GM10248 (cell line): Measurements from ENCODE around the gene DYNC1H1.
"Not testable (repeated sequence)": the region's sequence is repeated elsewhere in the genome, so short reads cannot be mapped to it uniquely, and the experiment has no call there.

Source experiments
- CTCF ChIA-PET: fragments of 300-600 bp; sonication (Branson Sonifier 250); formaldehyde crosslinking; extraction: SDS; loops from one replicate; lab custom pipeline; 2021; ENCODE audit warnings: antibody characterized with exemption; lab: Yijun Ruan, JAX
- POLR2A ChIA-PET: fragments of 350-650 bp; sonication (Branson Sonifier 250); formaldehyde crosslinking; extraction: SDS; loops from one replicate; lab custom pipeline; 2020; ENCODE audit warnings: antibody characterized with exemption; lab: Yijun Ruan, JAX
- DNase-seq: peaks from one replicate; pipeline ENCODE4 v3.0.0; 2012; ENCODE audit errors: extremely low spot score
- CTCF ChIP-seq: IDR thresholded peaks from 2 replicates; pipeline ENCODE4 v1.5.1; 2012; ENCODE audit warnings: mild to moderate bottlenecking, low read depth; ENCODE audit errors: extremely low read depth, missing control alignments, control extremely low read depth

The DYNC1H1 gene

GRCh38 chr14:102078831-102079699 is 114.7 kb downstream of the DYNC1H1 start:
- CTCF ChIA-PET: interaction anchor here (1.0 to 1.1 kb wide), 2 partner anchors 17 to 236 kb away, joined by 3 to 4 read pairs; no protein-coding TSS in a partner anchor
- no peak for TF ChIP-seq CTCF
- no peak for DNase-seq
- POLR2A ChIA-PET: interaction anchor here (0.5 to 1.0 kb wide), 7 partner anchors 9 to 274 kb away, joined by 3 to 5 read pairs (median 3); no protein-coding TSS in a partner anchor

- no peak for TF ChIP-seq CTCF
- ChIA-PET POLR2A (interaction anchor here (0.6 kb wide), 1 partner anchor 12 kb away, joined by 4 read pairs; no protein-coding TSS in a partner anchor), CTCF (interaction anchor here (1.0 kb wide), 1 partner anchor 235 kb away, joined by 3 read pairs; no protein-coding TSS in a partner anchor)
- DNase-seq: no peak
These were observed 115.3 kb downstream of the DYNC1H1 start for GRCh38 chr14:102079700-102079979.

- no peak for TF ChIP-seq CTCF
- CTCF ChIA-PET: no interaction called here
- POLR2A ChIA-PET: no interaction called here
- DNase-seq: no peak
These were observed 116.1 kb downstream of the DYNC1H1 start for GRCh38 chr14:102080183-102081080.

- CTCF ChIA-PET: no interaction called here
- POLR2A ChIA-PET: no interaction called here
- DNase-seq: no peak
- no peak for TF ChIP-seq CTCF
These were observed 117.1 kb downstream of the DYNC1H1 start for GRCh38 chr14:102081231-102082080.

- ChIA-PET CTCF (interaction anchor here (1.1 kb wide), 1 partner anchor 232 kb away, joined by 4 read pairs; no protein-coding TSS in a partner anchor), POLR2A (interaction anchor here (1.3 to 3.2 kb wide), 2 partner anchors 8 to 27 kb away, joined by 4 to 14 read pairs; no protein-coding TSS in a partner anchor)
- DNase-seq: not testable (repeated sequence)
These were observed 120.1 kb downstream of the DYNC1H1 start for GRCh38 chr14:102084522-102084921.

GRCh38 chr14:102084931-102085330 is 120.6 kb downstream of the DYNC1H1 start:
- DNase-seq: no peak
- no peak for TF ChIP-seq CTCF
- CTCF ChIA-PET: interaction anchor here (1.1 kb wide), 2 partner anchors 11 to 232 kb away, joined by 4 read pairs; no protein-coding TSS in a partner anchor
- POLR2A ChIA-PET: interaction anchor here (1.3 to 3.2 kb wide), 2 partner anchors 9 to 27 kb away, joined by 4 to 14 read pairs; no protein-coding TSS in a partner anchor
